CD4-positive, alpha-beta T cell treated with Interleukin-6 at 100 ng/mL for 8 hours (primary cell): ENCODE measurements around the gene TCN1.
"Not testable (repeated sequence)": the region's sequence is repeated elsewhere in the genome, so short reads cannot be mapped to it uniquely, and the experiment has no call there.

Experiments used
- DNase-seq: peaks from one replicate; pipeline ENCODE4 v3.0.0-alpha.2; 2020; ENCODE audit warnings: mixed read lengths, low spot score

TCN1 gene

DNA sequence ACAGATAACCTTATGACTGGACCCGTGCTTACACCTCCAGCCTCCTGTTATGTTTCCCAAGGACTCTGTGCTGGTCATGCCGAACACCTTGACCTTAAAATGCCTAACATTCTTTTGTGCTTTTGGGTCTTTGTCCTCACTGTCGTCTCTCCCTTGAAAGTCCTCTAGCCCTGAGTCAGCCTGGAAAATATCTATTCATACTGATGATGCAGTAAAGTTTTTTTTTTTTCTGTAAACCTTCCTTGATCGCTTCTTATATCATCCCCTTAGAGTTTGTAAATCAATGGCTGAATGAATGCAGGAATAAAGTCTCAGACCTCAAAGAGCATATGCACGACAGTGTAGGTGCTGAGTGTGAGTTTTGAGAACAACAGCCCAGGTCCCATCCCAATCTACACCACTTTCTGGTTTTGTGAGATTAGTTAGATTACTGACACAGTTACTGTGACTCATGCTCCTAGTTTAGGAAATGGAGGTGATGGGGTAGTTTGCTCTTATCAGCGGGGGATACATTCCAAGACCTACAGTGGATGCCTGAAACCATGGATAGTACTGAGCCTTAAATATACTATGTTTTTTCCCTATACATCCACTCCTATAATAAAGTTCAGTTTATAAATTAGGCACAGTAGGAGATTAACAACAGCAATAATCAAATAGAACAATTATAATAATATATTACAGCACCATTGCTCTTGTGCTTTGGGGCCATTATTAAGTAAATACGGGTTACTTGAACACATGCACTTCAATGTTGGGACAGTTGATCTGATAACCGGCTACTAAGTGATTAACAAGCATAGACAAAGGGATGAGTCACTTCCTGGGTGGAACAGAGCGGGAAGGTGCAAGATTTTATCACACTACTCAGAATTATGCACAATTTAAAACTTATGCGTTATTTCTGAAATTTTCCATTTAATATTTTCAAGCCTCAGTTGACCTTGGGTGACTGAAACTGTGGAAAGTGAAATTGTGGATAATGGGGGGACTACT, 8.6 kb downstream of the TCN1 start:
- DNase-seq = peak; percentile 51

DNA sequence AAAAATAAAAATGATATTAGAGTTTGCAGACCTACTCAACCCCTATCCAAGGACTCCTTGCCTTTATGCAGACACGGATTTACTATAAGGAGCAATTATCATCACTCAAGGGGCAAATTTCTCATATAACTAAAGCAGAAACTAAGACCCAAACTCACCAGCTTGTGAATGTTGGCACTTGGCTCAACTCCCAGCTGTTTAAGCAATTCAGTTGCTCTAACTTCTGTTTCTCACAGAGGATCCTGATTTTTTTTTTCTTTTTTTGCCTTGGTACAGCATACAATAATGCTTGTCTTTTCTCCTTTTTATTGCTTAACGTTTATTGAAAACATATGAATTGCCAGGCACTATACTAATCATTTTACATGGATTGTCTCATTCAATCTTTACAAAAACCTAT, 11.4 kb downstream of the TCN1 start:
- DNase-seq = no peak

DNA sequence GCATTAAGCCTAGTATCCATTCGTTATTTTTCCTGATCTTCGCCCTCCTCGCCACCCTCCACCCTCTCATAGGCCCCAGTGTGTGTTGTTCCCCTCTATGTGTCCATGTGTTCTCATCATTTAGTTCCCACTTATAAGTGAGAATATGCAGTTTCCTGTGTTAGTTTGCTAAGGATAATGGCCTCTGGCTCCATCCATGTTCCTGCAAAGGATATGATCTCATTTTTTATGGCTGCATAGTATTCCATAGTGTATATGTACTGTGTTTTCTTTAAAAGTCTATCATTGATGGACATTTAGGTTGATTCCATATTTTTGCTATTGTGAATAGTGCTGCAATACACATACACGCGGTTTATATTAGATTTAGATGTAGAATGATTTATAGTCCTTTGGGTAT, 14.9 kb downstream of the TCN1 start:
- not testable (repeated sequence) for DNase-seq

DNA sequence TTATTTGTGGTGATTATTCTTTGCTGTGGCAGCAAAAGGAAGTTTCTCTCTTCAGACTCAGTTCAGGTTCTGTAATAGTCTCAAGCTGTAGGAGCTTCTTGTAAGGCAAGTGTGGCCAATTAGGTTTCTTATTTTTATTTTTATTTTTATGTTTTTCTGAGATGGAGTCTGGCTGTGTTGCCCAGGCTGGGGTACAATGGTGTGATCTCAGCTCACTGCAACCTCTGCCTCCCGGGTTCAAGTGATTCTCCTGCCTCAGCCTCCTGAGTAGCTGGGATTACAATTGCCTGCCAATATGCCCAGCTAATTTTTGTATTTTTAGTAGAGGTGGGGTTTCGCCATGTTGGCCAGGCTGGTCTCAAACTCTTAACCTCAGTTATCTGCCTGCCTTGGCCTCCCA, 16.7 kb downstream of the TCN1 start:
- not testable (repeated sequence) for DNase-seq

DNA sequence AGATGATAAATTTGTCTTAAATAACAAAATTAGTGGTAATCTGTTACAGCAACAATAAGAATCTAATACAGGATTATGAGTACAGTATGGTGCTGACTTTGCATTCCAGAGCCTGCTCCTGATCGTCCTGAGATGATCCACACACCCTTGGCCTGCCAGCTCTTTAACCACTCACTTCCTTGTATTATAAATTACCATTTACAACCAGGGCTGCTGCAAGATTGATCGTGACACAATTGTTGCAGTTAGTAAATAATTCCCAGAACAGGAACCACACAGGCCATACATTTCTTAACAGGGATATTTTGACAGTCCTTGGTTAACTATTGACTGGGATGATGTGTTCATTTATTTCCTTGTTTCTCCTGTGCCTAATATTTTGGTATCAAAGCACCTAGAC, 17.2 kb downstream of the TCN1 start:
- DNase-seq = no peak

DNA sequence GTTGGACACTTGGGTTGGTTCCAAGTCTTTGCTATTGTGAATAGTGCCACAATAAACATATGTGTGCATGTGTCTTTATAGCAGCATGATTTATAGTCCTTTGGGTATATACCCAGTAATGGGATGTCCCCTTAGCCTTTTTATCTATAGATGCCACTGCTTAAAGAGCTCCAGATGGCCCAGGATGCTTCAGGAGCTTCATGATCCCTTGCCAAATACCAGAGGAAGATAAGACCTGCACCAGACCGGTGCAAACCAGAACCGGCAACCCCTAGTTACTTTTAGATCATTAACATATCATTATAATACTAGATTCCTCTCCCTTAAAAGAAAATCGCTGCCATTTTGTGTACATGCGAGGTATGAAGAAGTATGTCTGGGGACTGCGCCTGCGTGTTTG, 17.8 kb downstream of the TCN1 start:
- not testable (repeated sequence) for DNase-seq

DNA sequence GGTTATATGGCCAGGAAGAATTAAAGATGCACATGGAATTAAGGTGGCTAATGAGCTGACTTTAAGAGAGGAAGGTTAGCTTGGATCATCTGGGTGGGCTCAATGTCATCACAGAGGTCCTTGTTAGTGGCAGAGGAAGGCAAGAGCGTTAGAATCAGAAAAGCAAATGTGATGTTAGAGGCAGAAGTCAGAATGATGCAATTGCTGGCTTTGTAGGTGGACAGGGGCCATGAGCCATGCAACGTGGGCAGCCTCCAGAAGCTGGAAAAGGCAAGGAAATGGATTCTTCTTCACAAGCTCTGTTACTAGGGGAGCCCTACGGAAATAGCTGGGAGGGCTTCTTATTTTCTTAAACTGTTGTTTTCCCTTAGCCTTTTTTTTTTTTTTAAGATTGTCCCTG, 18.7 kb downstream of the TCN1 start:
- no peak for DNase-seq

DNA sequence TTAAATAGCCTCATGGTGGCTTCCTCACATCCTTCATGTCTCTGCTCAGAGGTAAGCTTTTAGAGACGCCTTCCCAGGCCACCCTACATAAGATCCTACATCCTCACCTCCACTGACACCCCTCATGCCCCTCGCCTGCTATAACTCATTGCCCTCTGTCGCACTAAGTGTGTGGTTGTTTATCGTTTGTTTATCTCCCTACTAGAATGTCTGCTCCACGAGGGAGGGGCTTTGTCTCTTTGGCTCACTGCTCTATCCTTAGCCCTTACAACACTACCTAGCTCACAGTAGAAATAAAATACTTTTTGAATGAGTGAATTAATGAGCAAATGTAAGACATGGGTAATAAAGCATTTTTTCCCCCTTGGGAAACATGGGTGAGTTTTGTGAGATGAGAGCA, 19.7 kb downstream of the TCN1 start:
- no peak for DNase-seq

DNA sequence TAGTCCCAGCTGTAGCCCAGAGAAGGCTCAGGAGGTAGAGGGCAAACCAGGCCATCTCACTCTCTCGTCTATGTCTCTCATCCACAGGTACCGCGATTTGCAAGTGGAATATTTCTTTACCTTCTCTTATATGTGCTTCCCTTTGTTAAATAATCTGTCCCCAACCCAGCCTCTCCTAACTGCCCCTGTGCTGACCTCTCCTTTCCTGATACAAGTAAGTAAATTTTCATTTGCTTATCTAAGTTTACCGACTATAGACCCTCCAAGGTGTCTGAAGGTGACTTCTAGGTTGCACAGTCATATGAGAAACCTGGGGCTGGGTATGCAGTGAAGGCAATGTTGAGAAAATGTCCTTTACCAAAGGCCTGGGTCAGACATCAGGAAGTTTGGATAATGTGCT, 20.9 kb downstream of the TCN1 start, which contains the start of gene CBLIF:
TSS of gene CBLIF (minus strand) at position 101 of the 400 bp plus-strand sequence. CDS start at position 55, 46 bp downstream.
- no peak for DNase-seq

DNA sequence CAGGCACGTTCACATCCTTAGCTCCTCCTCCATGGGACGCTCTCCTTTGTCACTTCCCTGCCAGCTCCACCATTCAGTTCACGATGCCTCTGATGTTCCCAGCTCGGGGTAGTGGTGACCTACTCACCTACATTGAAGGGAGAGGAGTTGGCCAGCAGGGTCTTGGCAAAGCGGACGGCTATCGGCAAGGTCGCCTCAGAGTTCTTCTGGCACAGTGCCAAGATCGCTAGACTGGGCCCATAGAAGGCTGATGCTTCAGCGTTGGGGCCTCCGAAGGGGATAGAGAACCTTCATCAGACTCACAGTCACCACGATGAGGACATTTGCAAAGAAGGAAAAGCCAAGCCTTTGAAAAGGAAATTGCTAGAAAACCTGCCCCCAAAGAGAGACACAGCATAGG, 24.0 kb downstream of the TCN1 start:
- DNase-seq = no peak

DNA sequence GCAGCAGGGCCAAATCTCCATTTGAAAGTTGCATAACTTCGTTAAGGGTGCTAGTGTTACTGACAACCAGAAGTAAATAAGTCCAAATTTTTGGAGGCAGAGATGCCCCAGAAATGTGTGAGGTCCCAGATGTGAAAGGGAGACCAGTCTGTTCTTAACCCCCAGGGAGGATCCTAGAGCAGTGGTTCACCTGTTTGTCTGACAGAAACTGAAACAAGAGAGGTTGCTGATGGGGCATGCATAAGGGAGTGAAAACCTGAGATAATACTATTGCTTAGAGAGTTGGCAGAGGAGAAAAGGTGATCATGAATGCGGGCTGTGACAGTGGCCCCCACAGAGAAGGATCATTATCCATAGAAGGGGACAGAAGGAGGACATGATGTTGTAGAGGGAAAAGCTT, 24.8 kb downstream of the TCN1 start:
- no peak for DNase-seq

DNA sequence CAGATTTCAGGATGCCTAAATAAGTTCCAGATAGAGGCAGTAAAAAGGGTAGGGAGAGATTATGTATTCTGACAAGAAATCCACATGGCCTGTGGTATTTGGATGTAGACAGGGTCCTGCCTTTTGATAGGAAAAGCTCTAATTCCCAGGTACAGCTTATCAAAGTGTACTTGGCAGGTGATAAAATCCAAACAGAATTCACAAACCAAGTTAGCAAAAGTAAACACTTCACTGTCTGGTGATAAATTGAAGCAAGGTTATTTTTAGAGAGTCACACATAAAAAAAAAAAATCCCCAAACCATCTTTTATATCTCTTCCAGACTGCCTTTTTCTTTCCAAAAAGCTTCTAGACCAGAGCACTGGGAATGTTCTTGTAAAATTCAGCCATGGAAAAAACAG, 26.7 kb downstream of the TCN1 start:
- no peak for DNase-seq

DNA sequence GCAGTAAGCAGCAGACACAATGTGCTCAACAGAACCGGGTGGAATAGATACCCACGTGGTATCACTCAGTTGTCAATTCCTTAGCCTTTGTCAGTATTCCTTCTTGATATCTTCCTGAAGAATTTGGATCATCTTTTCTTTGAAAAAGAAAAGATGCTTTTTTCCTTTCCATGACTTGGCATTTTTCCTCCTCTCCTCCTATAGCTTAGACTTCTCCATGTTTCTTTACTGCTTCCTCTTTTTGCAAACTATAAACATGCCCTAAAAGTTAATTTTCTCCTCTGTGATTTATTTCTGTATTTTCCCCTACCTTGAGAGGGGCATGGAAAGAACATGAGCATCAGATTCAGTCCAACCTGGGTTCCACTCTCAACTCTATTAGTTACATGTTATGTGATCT, 32.7 kb downstream of the TCN1 start:
- no peak for DNase-seq

DNA sequence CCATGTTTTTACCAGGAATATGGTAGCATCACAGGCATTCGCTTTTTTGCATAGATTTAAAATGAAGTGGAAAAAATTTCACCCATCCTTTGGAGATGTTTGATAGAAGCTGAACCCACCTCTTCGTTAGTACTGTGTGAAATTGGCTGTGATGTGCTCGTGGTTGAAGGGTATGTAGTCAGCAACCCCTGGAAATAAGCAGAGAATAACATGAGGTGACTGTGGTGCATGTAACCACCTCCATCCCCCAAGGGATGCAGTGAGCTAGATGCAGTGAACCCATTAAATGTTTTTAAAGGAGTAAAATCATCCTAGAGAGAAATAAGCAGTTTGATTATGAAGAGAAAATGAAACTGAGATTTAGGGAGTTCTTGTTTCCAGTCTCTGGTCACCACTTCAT, 36.9 kb downstream of the TCN1 start:
- DNase-seq = no peak

DNA sequence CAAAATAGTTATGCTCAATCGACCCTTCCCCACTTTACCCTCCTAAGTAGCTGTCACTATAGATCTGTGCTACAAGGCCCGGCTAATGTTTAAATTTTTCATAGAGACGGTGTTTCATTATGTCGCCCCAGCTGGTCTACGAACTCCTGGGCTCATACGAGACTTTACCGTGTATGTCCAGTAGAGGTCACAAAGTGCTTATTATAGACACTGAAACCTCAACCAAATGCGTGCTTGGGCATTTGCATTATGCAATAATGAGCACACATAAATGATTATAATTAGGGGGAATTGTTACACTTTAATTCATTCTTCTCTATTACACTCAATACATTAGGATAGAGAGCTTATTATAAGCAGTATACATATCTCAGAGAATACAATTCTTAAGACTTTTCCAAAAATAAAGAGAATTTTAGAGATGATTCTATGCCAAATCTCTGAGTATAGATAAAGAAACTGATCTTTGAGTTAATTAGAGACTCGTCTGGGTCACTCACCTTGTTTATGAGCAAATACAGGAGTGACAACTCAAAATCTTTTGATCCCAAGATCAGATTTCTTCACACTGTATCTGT, 43.2 kb downstream of the TCN1 start:
- peak; percentile 35 for DNase-seq

DNA sequence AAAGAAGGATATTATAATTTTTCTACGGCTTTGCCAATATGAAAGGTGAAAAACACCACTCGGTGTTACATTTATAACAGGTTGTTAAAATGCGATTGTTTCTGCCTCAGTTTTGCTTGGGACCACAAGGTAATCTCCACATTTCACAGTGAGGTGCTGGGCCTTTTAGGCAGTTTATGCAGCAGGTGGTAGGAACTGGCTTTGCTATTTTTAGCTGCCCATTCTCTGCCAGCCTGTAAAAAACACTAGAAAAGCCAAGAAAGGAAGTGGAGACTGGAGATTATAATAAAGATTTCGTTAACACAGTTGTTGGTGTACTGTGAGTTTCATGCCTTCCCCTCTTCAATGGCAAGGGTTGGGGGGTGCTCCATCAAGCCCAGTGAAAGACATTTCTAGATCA, 47.7 kb downstream of the TCN1 start:
- no peak for DNase-seq

DNA sequence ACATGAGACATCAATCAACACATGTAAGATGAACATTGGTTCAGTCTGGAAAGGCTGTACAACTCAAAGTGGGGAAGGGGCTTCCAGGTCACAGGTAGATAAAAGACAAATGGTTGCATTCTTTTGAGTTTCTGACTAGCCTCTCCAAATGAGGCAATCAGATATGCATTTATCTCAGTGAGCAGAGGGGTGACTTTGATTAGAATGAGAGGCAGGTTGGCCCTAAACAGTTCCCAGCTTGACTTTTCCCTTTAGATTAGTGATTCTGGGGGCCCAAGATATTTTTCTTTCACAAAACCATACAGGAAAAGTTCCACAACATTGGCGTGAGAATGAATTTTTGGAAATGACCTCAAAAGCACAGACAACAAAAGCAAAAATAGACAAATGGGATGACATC, 49.9 kb downstream of the TCN1 start:
- DNase-seq = not testable (repeated sequence)

DNA sequence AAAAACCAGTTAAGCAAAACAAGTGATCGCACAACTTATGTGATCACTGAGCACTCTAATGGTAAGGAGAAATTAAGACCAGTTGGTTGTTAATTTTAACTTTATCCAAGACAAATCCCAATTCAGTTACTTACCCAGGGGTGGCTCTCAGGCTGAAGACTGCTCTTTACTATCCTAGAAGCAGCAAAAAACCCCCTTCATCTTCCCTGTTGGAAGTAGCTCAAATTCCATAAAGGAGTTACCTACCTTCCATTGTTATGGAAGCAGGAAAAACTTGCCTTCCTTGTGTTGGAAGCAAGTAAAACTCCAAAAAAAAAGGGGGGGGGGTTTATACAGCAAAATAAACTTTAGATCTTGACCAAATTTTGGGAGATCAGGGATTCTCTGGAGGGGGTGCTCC, 50.5 kb downstream of the TCN1 start:
- DNase-seq = no peak

DNA sequence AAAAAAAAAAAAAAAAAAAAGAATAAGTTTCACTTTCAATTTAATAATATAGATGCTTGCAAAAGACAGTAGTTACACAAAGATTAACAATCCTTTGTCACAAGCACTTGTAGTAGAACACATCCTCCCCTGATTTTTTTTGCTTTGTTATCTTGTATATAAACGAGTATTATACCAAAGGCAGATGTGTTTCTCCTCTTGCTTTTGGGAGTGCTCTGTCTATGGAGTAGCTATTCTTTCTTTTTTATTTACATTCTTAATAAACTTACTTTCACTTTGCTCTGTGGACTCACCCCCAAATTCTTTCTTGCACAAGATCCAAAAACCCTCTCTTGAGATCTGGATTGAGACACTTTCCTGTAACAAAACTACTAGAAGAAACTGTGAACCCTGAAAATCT, 52.3 kb downstream of the TCN1 start:
- no peak for DNase-seq

DNA sequence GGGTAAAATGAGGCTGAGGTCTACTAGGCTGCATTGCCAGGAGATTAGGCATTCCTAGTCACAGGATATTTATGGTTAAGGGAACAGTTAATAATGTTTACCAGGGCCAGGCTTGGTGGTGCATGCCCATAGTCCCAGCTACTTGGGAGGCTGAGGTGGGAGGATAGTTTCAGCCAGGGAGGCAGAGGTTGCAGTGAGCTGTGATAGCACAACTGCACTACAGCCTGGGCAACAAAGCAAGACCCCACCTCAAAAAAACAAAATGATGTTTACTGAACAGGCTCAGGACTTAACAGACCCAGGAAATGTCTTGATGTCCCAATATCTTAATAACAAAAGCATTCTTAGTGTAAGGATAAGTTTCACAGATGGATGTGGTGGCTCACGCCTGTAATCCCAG, 52.9 kb downstream of the TCN1 start:
- DNase-seq = no peak

DNA sequence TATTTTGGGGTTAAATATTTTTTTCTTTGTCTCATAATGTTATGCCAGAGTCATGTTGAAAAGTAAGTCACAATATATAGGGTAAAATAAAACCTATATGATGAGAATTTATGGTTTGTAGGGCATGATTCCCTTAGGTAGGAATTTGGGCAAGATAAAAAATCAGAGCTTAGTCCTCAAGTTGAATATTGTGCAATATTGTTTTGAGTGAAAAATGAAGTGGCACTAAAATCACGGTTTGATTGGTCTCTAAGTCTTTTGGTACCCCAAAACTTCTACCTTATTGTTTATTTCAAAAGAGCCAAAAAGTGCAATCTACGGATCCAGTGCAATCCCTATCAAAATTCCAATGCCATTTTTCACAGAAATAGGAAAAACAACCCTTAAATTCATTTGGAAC, 54.1 kb downstream of the TCN1 start:
- no peak for DNase-seq

DNA sequence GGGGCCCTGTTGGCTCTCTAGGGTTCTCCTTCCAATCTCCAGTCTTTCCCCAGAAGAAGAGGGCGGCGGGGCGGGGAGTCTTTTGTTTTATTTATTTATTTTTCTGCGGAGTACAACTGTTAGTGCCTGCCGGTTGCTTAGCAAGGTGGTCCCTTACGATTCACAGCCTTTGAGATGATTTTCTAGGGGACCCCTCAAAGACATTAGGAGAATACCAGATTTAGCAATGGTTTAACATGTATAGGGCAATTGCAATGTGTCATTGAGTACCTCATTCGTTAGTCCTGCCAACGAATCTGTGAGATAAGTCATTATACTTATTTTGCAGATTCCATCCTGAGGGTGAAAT, 55.4 kb downstream of the TCN1 start:
- DNase-seq = no peak

DNA sequence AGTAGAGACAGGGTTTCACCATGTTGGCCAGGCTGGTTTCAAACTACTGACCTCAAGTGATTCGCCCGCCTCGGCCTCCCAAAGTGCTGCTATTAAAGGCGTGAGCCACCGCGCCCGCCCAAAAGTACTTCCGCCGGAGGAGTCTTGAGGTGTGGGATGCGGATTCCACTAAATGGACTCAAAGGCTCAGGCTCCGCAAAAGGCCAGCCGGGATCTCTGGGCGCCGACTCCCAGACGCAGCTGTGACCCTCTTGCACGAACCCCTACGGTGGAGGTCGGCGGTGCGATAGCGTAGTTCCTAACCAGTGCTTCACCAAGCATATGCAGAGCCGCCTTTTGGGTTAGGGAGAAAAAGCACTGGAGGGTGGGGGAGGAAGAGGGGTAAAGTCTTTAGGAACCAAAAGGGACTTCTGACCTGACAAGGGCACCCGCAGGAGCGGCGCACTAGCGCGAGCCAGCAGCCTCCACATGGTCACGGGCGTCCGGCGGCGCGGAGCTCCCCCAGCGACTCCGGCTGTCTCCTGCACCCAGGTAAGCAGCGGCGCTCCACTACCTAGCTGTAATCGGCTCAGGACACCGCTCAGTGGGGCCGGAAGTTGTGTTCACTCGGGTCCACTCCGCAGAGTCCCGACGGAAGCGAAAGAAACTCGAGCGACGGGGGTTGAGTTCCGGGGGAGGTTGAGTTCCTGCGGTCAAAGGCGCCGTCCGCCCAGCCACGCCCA, 55.9 kb downstream of the TCN1 start, which contains the start of gene MRPL16:
TSS of gene MRPL16 (minus strand) at position 590 of the 722 bp plus-strand sequence. CDS start at position 470, 120 bp downstream.
- DNase-seq = peak; percentile 87
